ENCODE data around the gene EFNB1. TPM values are rescaled to one million over a fixed set of nuclear protein-coding genes. Genes with fewer than 3 reads are reported as not detected.

EFNB1 gene
- total RNA-seq, 1 experiment from 2014 or later = 16.4 TPM

- no peak for TF ChIP-seq CDX4 (CRISPR knock-in tag; IDR thresholded peaks at IDR 0.05; ENCODE audit: borderline replicate concordance)
- TF ChIP-seq ETV6 (CRISPR knock-in tag; IDR thresholded peaks at IDR 0.05) = no peak
- TF ChIP-seq ATF2 (CRISPR knock-in tag; IDR thresholded peaks at IDR 0.05; ENCODE audit: borderline replicate concordance, low read depth) = no peak
- TF ChIP-seq MLX (CRISPR knock-in tag; IDR thresholded peaks at IDR 0.05) = no peak
- TF ChIP-seq NR1H2 (CRISPR knock-in tag; IDR thresholded peaks at IDR 0.05) = no peak
- TF ChIP-seq GTF2I (CRISPR knock-in tag; conservative IDR thresholded peaks at IDR 0.05) = no peak
- no peak for TF ChIP-seq ZNF138 (CRISPR knock-in tag; conservative IDR thresholded peaks at IDR 0.05)
Measured at GRCh38 chrX:68852046-68852445, 23.2 kb downstream of the EFNB1 start (continued).

- Mint-ChIP-seq H3K27ac (no peak overlapping the region), H3K4me1 (peaks cover 31% of the 10 kb centered on the region), H3K4me3 (no peak overlapping the region), H3K36me3 (no peaks in the 10 kb centered on the region), H3K27me3 (ENCODE audit: low read depth) (peaks cover 10% of the 10 kb centered on the region), H3K9me3 (no peaks in the 10 kb centered on the region)
- ChIA-PET CTCF (interaction anchor here (1.1 to 1.5 kb wide), 2 partner anchors 26 to 368 kb away, joined by 4 read pairs; no protein-coding TSS in a partner anchor), POLR2A (no interaction called here)
- DNase-seq (ENCODE audit: low spot score) (no peak), ATAC-seq (peak; percentile 82)
- TF ChIP-seq CTCF (IDR thresholded peaks at IDR 0.05) = no peak
Measured at GRCh38 chrX:68853665-68854251, 24.9 kb downstream of the EFNB1 start.

GRCh38 chrX:68865300-68865699 lies 36.5 kb downstream of the EFNB1 start:
- no peak overlapping the region for H3K4me3 Mint-ChIP-seq
- ATAC-seq (no peak), DNase-seq (ENCODE audit: low spot score) (no peak)
- no peak overlapping the region for H3K27ac Mint-ChIP-seq
- no peaks in the 10 kb centered on the region for H3K36me3 Mint-ChIP-seq
- peaks cover 18% of the 10 kb centered on the region for H3K4me1 Mint-ChIP-seq
- POLR2A ChIA-PET = no interaction called here
- H3K9me3 Mint-ChIP-seq = no peaks in the 10 kb centered on the region
- CTCF ChIA-PET = no interaction called here
- peaks cover 5% of the 10 kb centered on the region for H3K27me3 Mint-ChIP-seq (ENCODE audit: low read depth)
- TF ChIP-seq USF1 (CRISPR knock-in tag; IDR thresholded peaks at IDR 0.05) (no peak), JUN (CRISPR knock-in tag; IDR thresholded peaks at IDR 0.05) (no peak), ZNF512 (CRISPR knock-in tag; IDR thresholded peaks at IDR 0.05; ENCODE audit: borderline replicate concordance) (no peak), ATF6 (CRISPR knock-in tag; IDR thresholded peaks at IDR 0.05) (no peak), FOXJ3 (CRISPR knock-in tag; IDR thresholded peaks at IDR 0.05; ENCODE audit: borderline replicate concordance) (no peak), ZNF532 (CRISPR knock-in tag; IDR thresholded peaks at IDR 0.05; ENCODE audit: borderline replicate concordance) (no peak), ZNF416 (CRISPR knock-in tag; IDR thresholded peaks at IDR 0.05) (no peak), ZNF121 (CRISPR knock-in tag; IDR thresholded peaks at IDR 0.05) (no peak), ZNF671 (CRISPR knock-in tag; IDR thresholded peaks at IDR 0.05) (no peak)

All from WTC11 (cell line).